Stimulated activated CD8-positive, alpha-beta memory T cell treated with anti-CD3 and anti-CD28 coated beads, Interleukin-4, amount 100 ng/mL, for 4 hours (primary cell): ENCODE data around the gene GSTK1.
"Not testable (repeated sequence)": the region's sequence is repeated elsewhere in the genome, so short reads cannot be mapped to it uniquely, and the experiment has no call there.

ENCODE experiments used
- DNase-seq, 2 donors: peaks; one replicate each; pipeline ENCODE4 v3.0.0-alpha.2; 2020; ENCODE audit warnings: low read depth in 2 of 2, low spot score in 1 of 2

Gene GSTK1

DNA sequence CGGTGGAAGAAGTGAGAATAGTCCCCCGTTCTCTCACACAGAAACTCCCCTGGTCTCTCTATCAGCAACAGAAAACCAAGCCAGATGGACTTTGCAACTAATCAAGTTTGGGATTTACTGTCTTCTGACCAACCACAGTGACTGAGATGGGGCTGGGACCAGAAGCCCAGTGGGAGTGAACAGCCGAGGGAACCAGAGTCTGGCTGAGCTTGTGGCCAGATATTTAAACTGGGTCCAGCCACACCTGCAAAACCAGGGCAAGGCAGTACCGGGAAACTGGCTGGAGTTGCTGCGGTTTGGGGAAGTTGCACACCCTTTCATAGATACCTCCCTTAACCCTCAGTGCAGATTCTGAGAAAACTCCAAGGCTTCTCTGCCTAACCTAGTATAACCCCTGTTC is 6.0 kb downstream of the GSTK1 start:
- no peak for DNase-seq

DNA sequence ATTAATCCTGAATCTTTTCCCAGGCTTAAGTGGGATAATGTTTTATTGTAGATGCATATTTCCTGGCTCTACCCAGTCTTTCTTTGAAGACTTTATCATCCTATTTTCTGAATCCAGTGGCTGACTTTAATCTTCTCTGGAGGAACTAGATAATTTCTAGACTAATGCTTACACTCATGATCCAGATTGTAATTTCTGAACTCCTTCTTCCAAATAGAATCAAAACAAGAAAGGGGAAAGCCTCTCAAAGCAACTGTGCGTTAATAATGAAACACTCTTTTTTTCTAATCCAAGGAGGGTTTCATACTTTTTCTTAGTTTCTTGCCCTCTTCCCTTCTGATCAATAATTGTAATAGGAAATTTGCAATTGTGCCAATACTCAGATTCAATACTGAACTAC is 8.0 kb downstream of the GSTK1 start:
- no peak for DNase-seq

DNA sequence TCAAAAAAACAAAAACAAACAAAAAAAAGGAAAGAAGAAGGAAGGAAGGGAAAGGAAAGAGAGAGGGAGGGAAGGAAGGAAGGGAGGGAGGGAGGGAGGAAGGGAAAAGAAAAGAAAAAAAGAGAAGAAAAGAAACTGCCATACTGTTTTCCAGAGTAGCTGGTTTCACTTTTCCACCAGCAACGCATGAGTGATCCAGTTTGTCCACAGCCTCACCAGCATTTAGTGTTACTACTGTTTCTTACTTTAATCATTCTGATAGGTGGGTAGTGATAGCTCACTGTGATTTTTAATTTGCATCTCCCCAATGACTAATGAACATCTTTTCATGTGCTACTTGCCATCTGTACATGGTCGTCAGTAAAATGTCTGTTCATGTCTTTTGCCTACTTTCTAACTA is 9.6 kb downstream of the GSTK1 start:
- DNase-seq: no peak

DNA sequence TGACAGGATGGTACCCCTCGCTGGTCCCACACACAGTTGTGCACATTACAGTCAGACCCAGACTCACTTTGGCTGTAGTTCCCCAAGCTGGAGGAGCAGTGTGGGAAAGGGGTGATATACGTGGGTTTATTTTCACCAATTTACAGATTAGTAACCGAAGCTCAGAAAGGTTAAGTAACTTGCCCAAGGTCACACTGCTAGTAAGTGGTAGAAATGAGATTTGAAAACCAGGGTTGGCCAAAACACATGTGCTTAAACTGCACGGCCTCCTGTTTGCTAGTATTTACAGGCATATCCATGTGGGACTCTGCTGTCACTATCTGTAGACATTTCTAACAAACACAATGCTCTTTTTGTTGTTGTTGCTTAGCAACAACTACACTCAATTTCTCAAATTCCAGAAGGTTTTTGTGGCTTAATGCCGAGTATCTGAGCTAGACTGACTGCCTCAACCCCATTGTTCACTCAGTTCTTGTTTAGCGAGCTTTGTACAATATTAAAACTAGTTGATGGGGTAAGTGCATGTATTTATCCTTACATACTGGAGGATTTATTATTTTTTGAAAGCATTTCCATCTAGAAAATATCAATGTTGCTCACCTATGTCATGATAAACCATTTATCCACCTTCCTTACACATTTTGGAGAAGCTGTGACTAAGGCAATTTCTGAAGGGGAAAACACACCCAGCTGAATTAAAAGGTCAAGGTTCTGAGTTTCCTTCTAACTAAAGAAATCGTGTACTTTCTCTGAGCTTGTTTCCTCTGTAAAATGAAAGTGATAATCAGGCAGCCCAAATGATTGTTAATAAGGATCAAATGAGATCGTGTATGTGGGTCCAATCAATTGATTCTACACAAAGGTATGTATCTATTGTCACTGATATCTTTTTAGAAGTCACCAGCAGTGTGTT is 16.2 kb downstream of the GSTK1 start:
- no peak for DNase-seq

DNA sequence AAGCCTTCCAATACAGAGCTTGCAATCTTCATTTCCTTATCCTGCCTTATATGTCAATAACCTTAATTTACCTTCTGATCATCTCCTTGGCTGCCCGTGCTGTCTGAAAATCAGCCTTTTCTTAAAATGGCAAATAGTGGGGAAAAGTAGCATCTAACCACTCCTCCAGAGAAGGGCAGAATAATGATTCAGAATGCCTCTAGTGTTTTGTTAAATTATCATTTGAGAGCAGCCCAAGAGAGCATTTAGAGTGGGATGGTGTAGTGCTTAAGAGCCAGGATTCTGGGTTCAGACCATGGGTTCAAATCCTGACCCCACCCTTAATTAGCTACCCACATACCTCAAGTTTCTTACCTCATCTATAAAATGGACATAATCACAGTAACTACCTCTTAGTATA is 16.9 kb downstream of the GSTK1 start:
- no peak for DNase-seq

DNA sequence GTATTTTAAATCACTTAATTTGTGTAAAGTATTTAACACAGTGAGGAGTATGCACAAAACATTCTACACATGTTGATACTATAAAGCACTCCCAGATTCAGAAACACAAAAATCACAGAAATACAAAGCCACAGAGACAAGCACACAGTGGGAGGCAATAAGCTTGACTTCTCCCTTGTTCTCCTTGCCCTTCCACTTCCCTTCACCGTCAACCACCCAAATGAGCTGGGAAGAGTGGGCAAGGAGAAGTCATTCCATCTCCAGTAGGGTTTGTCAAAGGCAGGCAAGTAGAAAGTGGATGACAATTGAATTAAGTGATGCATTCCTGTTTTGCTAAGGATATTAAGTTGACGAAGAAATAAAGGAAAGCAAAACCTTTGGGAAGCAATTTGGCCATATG is 17.3 kb downstream of the GSTK1 start:
- DNase-seq: no peak

DNA sequence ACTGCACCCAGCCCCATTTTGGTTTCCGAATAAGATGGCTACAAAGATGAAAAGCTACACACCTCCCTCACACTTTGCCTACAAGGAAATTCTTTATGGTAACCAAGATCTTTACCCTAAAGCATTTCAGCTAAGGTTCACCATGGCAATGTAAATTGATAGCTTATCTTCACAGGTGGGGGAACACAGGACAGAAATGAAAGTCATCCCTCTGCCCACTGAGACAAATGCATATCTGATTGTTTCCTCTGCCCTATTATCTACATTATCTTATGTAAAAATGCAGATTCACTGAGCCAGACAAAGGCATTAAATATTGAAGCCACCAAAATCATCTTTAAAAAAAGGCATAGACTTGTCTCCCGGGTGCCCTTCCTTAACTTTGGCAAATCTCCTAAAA is 18.3 kb downstream of the GSTK1 start:
- no peak for DNase-seq

DNA sequence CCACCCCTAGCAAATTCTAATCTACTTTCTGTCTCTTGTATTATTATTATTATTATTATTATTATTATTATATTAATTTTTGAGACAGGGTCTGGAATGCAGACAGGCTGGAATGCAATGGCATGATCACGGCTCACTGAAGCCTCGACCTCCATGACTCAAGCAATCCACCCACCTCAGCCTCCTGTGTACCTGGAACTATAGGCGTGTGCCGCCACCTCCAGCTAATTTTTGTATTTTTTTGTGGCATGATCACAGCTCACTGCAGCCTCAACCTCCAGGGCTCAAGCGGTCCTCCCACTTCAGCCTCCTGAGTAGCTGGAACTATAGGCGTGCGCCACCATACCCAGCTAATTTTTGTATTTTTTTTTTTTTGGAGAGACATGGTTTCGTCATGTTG is 18.9 kb downstream of the GSTK1 start:
- DNase-seq: no peak

DNA sequence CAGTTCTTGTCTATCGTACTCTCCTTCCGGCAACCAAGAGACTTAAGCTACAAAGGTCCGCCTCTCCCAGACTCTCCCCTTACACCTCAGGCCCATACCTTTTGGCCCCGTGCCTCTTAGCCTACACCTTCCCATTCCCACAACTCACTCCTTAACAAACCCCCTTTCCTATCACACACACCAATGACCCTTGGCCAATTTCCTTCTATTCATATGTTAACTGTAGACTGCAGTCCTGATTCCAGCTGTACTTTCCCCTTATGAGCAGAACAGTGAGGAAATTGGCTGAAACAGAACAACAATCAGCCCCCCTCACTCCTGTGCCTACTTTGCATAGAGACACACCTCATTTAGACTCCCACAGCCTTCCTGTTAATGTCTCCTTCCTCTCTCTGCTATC is 20.1 kb downstream of the GSTK1 start:
- no peak for DNase-seq

DNA sequence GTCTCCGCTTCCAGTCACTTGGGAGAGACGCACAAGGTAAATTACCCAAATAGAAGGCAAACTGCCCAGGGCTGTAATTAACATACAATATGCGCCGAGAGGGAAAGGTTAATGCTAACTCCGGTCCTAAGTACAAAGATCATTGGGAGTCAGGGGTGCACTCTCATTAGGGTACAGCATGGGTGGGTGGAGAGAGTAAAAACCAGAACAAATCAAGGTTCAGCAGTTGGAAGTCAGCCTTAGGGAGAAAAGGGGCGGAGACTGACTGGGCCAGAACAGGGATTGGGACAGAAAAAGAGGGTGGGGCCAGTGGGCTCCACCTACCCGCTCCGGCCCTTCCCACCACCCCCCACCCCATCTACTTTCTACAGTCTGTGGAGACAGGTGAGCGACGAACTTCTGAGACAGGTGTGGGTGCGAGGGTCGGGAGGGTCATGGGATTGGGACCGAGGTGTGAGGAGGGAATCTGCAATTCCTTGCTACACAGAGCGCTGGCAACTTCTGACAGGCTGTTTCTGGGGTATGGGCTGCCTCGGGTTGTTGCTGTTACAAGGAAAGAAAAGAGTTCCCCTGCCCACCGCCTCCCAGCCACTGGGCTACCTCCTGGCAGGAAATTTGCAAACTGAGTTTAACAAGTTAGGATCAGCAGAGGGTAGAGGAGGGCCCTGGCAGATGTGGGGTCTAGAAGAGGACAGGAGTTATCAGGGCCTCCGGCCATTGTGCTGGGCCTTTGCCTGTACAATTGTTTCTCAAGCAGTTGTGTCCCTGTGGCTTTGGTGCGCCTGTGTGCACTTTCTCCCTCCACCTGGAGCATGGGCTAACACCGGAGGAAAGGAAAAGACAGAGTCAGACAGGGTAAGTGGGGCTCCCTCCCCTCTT is 21.6 kb downstream of the GSTK1 start, which contains the start of gene TMEM139:
TMEM139 (plus strand) TSS at position 368 of the 879 bp plus-strand sequence. CDS start 1,000 bp downstream, outside the sequence.
- DNase-seq: no peak

DNA sequence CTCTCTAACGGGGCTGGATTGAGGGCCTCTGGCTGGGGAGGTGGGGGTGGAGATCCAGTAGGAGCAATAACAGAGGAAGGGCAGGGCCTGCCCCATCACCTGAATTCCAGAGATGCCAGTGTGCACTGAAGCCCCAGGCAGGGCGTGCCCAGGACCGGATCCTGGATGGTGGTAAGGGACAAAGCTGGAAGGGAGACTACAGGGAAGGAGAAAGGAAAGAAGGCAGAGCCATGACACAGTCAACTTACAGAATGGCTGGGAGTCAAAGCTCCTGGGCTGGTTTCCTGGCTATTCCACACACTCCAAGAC is 22.2 kb downstream of the GSTK1 start:
- no peak for DNase-seq

DNA sequence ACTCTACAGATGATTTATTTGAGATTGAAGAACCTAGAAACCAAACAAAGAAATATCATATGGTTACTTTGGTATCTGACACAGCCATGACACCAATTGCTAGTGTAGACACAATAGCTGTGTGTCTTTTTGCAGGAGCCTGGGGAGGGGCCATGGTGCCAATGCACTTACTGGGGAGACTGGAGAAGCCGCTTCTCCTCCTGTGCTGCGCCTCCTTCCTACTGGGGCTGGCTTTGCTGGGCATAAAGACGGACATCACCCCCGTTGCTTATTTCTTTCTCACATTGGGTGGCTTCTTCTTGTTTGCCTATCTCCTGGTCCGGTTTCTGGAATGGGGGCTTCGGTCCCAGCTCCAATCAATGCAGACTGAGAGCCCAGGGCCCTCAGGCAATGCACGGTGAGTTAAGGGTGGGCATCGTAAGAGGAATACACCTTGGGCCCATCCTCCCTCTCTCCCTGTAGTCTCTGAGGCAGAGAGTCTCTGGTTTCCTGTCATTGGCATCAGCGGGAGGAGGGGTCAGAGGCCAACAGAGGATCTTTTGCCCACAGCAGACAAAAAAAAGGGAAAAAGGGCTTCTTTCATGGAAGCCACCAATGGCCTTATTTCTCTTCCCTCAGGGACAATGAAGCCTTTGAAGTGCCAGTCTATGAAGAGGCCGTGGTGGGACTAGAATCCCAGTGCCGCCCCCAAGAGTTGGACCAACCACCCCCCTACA is 22.7 kb downstream of the GSTK1 start:
- DNase-seq: no peak

DNA sequence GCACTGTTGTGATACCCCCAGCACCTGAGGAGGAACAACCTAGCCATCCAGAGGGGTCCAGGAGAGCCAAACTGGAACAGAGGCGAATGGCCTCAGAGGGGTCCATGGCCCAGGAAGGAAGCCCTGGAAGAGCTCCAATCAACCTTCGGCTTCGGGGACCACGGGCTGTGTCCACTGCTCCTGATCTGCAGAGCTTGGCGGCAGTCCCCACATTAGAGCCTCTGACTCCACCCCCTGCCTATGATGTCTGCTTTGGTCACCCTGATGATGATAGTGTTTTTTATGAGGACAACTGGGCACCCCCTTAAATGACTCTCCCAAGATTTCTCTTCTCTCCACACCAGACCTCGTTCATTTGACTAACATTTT is 23.3 kb downstream of the GSTK1 start:
- no peak for DNase-seq

DNA sequence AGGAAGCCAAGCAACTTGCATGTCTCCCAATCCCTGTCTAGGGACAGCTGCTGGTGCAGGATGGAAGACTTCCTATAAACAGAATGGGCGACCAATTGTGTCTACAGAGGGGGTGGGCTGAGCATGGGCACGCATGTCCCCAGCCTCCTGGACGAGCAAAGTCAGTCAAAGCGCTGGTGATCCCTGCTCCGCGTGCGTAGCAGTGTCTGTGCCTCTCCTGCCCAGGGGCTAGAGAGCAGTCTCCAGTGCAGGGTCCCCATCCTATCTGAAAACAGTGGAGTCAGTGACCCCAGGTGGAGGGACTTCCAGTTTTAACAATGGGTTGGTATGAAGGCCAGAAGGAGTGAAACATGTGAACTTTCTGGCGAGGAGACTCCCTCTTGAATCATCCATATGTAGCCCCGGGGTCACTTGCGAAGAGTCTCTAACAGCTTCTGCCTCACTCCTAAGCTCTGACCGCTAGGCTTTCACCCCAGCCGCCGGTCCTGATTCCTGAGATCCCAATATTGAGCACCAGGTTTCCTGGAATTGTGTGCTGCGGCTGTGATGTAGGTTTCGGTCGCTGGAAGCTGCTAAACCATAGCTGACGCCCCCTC is 24.2 kb downstream of the GSTK1 start:
- DNase-seq: no peak

DNA sequence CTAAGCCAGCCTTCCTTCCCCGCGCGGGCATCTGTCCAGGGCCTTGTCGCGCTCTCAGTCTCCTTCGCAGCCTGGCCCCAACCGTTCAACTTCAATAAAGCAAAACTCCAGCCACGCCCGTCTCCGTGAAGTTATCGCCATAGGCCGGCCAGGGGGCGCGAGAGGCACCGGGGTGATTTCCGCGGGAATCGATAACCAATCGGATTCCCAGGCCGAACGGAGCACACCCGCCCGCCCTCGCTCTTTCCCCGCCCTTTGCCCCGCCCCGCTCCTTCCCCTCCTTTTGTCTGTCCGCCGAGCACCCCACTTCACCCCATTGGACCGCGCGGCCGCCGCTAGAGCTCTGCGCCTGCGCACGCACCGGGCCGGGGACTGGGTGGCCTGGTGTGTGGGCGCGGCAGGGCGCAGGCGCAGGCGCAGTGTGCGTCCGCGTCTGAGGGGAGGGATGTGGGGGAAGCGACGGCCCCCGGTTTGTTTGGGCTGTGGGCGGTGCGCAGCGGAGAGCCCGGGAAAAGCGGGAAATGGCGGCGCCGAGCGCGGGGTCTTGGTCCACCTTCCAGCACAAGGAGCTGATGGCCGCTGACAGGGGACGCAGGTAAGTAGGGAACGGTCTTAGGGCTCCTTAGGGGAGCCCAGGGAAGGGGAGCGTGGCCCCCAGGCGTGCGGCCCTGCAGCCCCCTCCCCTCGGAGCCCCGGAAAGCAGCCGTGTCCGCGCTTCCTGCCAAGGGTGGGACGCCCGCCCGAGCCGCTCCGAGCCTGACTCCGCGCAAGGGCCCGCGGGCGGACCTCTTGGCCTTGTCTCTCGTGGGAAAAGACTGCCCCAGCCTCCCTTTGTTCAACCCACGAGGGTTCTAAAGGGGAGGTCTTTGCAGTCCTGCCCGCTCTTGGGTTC is 24.9 kb downstream of the GSTK1 start, which contains the start of gene CASP2:
CASP2 (plus strand) TSS at position 417 of the 892 bp plus-strand sequence; CDS start at position 522, 105 bp downstream.
- peak; percentile 96 to 97 for DNase-seq

DNA sequence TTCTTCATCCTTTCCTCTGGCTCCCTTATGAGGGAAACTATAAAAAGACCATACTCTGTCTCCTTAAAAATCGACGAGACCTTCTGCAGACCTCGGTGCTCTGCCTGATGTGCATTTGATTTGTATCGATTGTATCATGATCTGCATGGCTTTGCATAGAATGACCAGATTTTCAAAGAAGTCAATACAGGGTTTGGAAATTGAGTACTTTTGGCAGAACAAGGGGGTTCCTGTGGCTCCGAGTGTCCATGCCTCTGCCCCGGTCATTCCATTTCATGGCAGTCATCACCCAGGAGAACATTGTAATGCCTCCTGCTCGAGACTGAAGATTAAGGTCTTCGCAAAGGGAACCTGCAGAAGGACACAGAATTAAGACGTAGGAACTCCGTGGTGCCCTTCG is 25.6 kb downstream of the GSTK1 start:
- no peak for DNase-seq

DNA sequence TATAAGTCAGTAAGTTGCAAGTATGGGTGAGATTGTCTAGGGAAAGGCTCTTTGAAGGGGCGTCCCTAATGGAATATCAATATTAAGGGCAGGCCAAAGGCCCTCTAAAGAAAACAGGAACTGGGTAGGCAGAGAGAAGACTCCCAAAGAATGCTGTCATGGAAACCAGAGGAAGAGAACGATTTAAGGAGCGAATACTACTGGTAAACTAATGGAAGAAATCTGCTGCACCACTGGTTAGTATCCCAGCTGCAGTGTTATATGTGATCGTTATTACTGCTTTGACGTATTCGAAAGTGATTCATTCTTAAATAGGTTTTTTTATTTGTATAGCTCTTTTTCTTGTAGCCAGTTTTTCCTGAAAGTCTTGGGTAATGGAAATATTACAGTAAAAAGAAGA is 26.2 kb downstream of the GSTK1 start:
- no peak for DNase-seq

DNA sequence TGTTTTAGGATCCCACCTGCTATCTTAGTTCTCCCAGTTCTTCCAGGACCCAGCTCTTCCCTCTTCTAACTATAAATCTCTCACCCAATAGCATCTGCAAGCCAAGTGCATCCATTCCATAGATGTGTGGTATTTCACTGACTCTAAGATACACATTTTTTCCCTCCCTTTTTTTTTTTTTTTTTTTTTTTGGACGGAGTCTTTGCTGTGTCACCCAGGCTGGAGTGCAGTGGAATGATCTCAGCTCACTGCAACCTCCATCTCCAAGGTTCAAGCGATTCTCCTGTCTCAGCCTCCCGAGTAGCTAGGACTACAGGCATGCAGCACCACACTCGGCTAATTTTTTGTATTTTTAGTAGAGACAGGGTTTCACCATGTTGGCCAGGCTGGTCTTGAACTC is 26.6 kb downstream of the GSTK1 start:
- DNase-seq: not testable (repeated sequence)

DNA sequence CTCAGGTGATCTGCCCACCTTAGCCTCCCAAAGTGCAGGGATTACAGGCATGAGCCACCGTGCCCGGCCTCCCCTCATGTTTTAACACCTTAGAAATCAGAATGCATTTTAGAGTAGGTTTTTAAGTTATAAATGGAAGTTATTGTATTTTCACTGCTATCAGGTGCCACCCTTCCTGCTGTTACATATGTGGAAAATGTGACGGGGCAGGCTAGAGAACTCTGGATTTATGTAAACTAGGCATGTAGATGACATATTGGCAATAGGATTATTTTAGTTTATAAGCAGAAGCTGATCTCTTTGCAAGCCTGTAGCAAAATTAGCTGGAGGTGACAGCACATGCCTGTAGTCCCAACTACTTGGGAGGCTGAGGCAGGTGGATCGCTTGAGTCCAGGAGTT is 27.1 kb downstream of the GSTK1 start:
- DNase-seq: no peak

DNA sequence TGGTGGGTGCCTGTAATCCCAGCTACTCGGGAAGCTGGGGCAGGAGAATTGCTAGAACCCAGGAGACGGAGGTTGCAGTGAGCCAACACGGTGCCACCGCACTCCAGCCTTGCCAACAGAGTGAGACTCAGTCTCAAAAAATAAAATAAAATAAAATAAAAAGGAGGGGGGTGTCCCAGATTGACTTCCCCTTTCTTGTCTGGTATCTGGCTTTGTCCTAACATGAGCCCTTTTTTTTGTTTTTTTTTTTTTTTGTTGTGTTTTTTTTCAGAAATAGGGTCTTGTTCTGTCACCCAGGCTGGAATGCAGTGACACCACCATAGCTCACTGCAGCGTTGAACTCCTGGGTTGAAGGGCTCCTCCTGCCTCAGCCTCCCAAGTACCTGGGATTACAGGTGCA is 29.6 kb downstream of the GSTK1 start:
- no peak for DNase-seq
